Fibroblast of skin of right quadriceps (primary cell): ENCODE results near the gene AXIN2.

Experiments
- DNase-seq: peaks from one replicate; pipeline ENCODE4 v3.0.0-alpha.2; 2013

Gene AXIN2

DNA sequence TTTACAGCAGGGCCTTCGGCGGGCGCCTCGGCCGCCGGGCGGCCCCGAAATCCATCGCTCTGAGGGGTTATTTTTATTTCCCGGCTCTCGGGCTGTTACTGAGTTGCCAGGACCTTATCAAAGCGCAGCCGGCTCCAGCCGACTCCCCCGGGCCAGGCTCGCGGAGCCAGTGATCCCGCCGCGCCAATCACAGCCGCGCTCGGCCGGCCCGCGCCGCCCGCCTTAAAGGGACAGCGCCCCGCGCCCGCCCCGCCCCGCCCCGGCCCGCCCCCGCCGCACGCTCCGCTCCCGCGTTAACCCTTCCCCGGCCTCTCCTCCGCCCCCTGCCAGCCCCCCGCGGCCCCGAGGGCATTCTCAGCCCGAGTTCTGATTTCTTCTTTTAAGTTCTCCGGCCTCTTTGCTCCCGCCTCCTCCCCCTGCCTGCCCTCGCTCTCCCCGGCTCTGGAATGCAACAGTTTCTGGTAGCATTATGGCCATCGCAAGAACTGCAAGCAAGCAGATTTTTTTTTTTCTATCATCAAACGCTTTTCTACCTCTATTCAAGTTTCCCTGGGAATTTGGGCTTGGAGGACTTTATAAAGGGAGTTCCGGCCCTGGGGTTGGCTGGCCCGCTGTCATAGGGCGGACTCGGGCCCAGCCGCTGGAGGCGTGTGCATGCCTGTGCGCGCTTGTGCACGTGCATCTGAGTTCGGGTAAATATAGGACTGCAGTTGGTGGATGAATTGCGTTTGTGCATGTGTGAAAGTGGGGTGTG is at the start of gene AXIN2:
AXIN2 (minus strand) TSS at position 197 of the 754 bp plus-strand sequence. CDS start 3,028 bp downstream, outside the sequence.
- DNase-seq: peak; percentile 92

DNA sequence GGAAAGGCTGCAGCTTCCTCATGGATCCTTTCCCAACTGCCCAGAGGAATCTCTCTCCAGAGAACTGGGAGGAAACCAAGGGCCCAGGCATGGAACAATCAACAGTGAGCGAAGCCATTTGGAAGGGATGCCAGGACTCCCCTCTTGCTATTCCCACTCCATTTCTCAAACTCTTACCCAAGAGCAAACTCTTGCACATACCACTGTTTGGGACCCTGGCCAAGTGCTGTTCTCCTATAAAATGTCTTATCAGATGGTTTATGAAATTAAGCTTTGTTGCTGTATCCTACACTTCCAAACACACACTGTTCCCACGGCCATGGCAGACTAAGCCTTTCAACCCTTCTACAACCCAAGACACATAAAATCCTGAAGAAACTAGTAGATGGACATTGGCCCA is 48.3 kb upstream of the AXIN2 start:
- DNase-seq: no peak

DNA sequence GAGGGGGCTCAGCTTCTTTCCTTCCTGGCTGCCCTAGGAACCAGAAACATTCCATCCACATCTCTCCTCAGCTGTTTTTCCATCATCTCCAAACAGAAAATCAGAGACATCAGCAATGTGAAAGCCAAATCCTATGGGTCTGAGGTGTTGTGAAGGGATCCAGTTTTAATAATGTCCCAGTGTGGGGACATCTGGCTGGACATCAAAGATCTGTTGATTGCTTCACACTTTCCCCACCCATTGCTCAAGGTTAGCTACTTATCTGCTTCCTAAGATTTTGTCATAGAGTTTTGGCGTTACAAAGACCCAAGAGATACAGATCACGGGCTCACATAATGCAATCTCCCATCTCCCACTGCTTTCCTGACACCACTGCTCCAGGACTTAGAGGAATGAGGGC is 47.8 kb upstream of the AXIN2 start:
- no peak for DNase-seq

DNA sequence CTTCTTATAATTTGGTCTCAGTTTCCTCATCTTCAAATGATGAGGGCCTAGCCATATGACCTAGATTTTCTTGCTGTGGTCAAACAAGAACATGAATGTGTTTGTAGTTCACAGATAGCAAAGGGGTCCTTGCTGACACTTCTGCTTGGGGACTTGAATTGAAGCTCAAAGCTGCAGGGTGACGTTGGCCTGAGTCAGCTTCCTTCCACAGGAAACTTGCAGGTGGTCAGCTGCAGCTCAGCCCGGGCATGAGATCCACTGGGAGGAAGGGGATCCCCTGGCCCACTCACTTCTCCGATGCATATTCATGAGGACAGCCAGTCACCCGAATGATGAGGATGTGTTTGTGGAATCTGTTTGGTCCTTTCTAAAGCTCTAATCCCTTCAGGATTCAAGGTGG is 42.6 kb upstream of the AXIN2 start:
- no peak for DNase-seq

DNA sequence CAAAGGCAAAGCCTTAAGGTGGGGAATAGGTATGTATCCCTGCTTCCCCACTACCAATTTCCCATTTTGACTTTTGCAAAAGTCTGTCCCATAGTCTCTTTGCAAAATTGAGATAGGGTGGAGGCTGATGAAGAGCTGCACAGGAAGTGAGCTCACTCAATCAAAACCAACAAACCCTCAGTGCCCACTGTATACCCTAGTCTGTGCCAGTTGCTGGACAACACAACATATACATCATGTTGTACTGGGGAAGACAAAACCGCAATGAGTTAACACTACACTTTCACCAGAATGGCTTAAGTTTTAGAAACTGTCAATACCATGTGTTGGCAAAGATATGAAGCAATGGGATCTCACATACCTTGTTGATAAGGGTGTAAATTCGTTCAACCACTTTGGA is 40.4 kb upstream of the AXIN2 start:
- DNase-seq: no peak

- no peak for DNase-seq
Observed at GRCh38 chr17:65601145-65601544, 39.7 kb upstream of the AXIN2 start.

DNA sequence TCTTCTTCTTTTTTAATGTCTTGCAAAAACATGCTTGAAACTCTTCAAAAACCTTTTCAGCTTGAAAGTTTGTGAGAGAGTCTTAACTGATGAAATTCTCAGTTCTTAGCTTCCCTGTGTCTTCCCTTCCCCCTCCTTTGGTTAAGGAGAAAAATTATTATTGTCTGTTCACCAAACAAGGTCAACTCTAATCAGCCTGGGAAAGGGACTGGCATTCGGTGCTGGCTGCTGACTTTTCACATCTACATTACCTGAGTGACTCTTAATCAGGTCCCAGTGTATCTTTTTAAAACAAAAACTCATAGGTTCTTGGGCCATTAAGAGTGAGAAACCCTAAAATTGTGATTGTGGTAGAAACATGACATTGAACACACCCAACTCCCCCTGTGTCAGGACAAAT is 39.1 kb upstream of the AXIN2 start:
- no peak for DNase-seq

DNA sequence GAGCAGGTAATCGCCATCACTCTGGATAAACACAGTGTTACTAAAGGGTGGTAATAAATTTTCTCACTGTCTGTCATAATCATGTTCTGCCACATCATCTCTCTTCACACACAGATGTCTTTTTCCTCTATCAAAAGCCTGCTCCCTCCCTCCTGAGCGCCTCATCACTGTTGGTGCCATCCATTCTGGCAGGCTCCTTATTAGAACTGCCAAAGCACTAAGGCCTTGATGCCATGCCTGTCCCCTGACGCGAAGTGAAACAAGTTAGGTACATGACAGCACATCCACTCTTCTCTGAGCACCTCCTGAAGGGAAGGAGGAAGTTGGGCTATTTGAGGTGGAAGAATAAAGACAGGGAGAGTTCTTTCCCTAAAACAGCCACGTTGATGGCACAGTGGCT is 38.2 kb upstream of the AXIN2 start:
- DNase-seq: no peak

DNA sequence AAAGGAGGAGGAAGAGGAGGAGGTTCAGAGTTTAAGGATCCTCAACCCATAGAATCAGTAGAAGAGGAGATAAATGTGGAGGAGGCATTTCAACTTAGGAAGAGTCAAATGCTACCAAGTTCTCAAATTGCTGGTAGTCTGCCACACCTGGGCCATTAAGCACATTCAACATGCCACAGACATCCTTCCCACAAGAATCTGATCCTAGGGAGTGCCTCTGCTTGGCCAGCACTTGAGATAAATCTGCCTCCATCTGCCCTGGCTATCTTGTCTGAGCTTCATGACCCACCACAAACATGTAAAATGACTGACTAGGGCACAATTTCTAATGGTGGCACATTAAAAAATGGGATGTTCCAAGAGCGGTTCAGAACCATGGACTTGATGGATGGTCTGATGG is 37.3 kb upstream of the AXIN2 start:
- DNase-seq: no peak

DNA sequence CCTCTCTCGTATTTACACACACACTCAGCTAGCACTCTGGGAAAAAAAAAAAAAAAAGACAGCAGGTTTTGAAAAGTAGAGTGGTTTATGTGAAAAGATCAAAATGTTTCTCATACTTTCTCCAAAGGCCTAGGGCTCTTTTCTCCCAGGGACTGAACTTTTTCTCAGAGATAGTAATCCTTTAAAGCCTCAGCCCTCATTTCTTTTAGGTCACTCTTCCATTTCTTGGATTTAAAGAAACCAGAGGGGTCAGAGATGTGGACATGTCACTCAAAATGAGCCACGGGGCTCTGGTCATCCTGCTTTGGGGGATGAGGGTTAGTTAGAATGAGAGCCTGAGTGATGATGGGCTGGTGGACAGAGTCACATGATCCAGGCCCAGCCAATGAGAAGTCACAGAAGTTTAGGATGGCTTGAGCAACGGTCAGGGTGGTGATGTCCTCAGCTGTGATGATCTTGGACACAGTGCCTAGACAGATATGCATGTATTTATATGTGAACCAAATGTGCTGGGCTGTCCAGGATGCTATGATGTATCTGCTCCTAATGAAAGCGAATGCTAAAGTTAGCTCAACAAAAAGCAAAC is 33.7 kb upstream of the AXIN2 start:
- DNase-seq: peak; percentile 10

- DNase-seq: peak; percentile 61
Observed at GRCh38 chr17:65593855-65594845, 32.7 kb upstream of the AXIN2 start.

GRCh38 chr17:65593092-65593854 is 31.8 kb upstream of the AXIN2 start:
- DNase-seq: no peak

DNA sequence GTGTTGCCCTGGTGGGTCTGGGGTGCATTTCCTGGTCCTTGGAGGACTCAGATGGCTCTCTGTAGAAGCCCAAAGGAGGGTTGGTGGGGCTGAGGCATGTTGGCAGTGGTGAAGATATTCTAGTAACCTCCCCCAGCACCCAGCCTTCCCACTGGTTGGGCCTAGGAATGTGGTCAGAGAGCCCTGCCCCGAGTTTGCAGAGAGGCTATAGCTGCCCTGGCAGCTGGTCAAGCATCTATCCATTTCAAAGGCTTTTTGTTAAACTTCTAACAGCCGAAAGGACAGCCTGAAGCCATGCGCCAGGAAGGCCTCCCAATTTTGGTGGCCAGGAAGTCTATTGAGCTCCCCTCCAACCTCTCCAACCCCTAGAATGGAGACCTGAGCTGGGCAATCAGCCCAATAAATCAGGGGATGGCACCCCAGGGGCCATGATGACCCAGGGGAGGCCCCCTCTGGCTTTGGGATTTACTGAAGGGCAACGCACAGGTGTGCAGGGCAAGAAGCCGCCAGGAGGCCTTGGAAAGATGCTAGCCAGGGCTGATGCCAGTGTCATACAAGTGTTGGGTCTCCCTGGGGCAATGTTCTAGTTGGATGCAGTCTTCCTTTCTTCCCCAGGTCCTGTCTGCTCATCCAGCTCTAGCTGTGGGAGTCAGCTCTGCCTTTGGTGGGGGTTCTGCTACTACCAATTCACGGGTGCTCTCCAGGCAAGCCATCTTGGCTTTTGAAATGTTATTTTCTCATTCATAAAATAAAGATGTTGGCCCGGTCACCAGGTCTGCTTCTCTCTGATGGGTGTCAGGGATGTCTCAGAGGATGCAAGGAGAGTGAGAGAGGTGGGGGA is 30.9 kb upstream of the AXIN2 start:
- DNase-seq: no peak

- DNase-seq: no peak
Observed at GRCh38 chr17:65589321-65589720, 27.9 kb upstream of the AXIN2 start.

GRCh38 chr17:65588181-65588808 is 26.8 kb upstream of the AXIN2 start:
- DNase-seq: no peak

- DNase-seq: no peak
Observed at GRCh38 chr17:65587534-65588180, 26.2 kb upstream of the AXIN2 start.

- DNase-seq: no peak
Observed at GRCh38 chr17:65586899-65587298, 25.5 kb upstream of the AXIN2 start.

- no peak for DNase-seq
Observed at GRCh38 chr17:65584604-65585521, 23.4 kb upstream of the AXIN2 start.

- no peak for DNase-seq
Observed at GRCh38 chr17:65583921-65584603, 22.6 kb upstream of the AXIN2 start.
